HCT116 (cell line): ENCODE measurements around the gene GPRC5B. TPM values are rescaled to one million over a fixed set of nuclear protein-coding genes. Genes with fewer than 3 reads are reported as not detected.

Experiments used
- ATAC-seq: fragments of 200-7000 bp; cut with Tn5 transposase; 2 replicates; pipeline ENCODE4 v1.9.1; 2020; ENCODE audit warnings: mild to moderate bottlenecking, moderate library complexity
- BruUV-seq: library from RNA; stranded (reverse); fragments of 400-500 nt; replicated peaks from 2 replicates; lab custom pipeline; 2021; lab: Mats Ljungman, UMichigan
- CTCF ChIA-PET: fragments of 300-600 bp; sonication (Branson Sonifier 250); formaldehyde crosslinking; loops from one replicate; lab custom pipeline; 2021; ENCODE audit warnings: antibody characterized with exemption; lab: Charles Lee
- POLR2A ChIA-PET: fragments of 300-600, 350-600 bp; sonication (Branson Sonifier 250); formaldehyde crosslinking; loops from one replicate; lab custom pipeline; 2021; ENCODE audit warnings: antibody characterized with exemption; lab: Charles Lee
- RAD21 ChIA-PET, 2 experiments: fragments of 300-600 bp; sonication (Branson Sonifier 250); formaldehyde crosslinking; loops; one replicate each; lab custom pipeline; 2023; ENCODE audit warnings: low total read pairs in 2 of 2; ENCODE audit not compliant: uncharacterized antibody in 2 of 2, unreplicated experiment in 2 of 2, low non-redundant PET in 1 of 2; lab: Charles Lee
- DNase-seq: peaks from one replicate; pipeline ENCODE4 v3.0.0-alpha.2; 2010; ENCODE audit warnings: low read depth, low spot score
- H2AFZ ChIP-seq: fragments of 200-600 bp; shearing (Covaris generic), sonication (generic); 2 replicates; pipeline ENCODE4 v1.6.1; 2017; ENCODE audit warnings: low read depth, mixed run types, mixed read lengths, antibody characterized with exemption, low read length; ENCODE audit not compliant: poor library complexity, severe bottlenecking
- H3K27ac ChIP-seq: 2 replicates; pipeline ENCODE4 v1.5.1; 2012; ENCODE audit warnings: low read depth, low read length
- H3K27me3 ChIP-seq: fragments of 200-600 bp; sonication (generic); 2 replicates; pipeline ENCODE4 v1.6.1; 2016; ENCODE audit warnings: mixed run types, low read length, mixed read lengths; ENCODE audit not compliant: insufficient read depth
- H3K36me3 ChIP-seq, 2 experiments: fragments of 200-500 bp in 1 of 2; fragments of 200-600 bp in 1 of 2; sonication (Bioruptor generic) in 1 of 2; sonication (generic) in 1 of 2; 2 replicates each; pipeline versions ENCODE4 v1.5.1 to v1.6.1; 2014 to 2016; ENCODE audit warnings: low read length in 2 of 2, inconsistent platforms in 1 of 2, mixed read lengths in 1 of 2, mixed run types in 1 of 2; ENCODE audit not compliant: insufficient read depth in 2 of 2, control insufficient read depth in 1 of 2
- H3K4me1 ChIP-seq, 2 experiments: fragments of 200-600 bp in 1 of 2; sonication (generic) in 1 of 2; 2 replicates each; pipeline versions ENCODE4 v1.5.1 to v1.6.1; 2012 to 2017; ENCODE audit warnings: low read length in 2 of 2, inconsistent platforms in 1 of 2, mild to moderate bottlenecking in 1 of 2, mixed read lengths in 1 of 2, mixed run types in 1 of 2, moderate library complexity in 1 of 2; ENCODE audit not compliant: insufficient read depth in 2 of 2, control insufficient read depth in 1 of 2
- H3K4me2 ChIP-seq: fragments of 200-600 bp; sonication (generic); 2 replicates; pipeline ENCODE4 v1.6.1; 2017; ENCODE audit warnings: mixed run types, low read length, mixed read lengths
- H3K4me3 ChIP-seq, 2 experiments: fragments of 200-600 bp in 1 of 2; sonication (generic) in 1 of 2; replicated peaks in 1 of 2; 2 replicates each; pipeline ENCODE4 v1.5.1; 2011 to 2016; ENCODE audit warnings: low read length in 2 of 2, control low read depth in 1 of 2, low read depth in 1 of 2, mild to moderate bottlenecking in 1 of 2, mixed read lengths in 1 of 2, mixed run types in 1 of 2
- H3K79me2 ChIP-seq: fragments of 200-600 bp; sonication (generic); 2 replicates; pipeline ENCODE4 v1.6.1; 2017; ENCODE audit warnings: mild to moderate bottlenecking, mixed run types, low read length, moderate library complexity, mixed read lengths; ENCODE audit not compliant: insufficient read depth
- H3K9ac ChIP-seq: fragments of 200-600 bp; sonication (generic); 2 replicates; pipeline ENCODE4 v1.6.1; 2016; ENCODE audit warnings: low read length, mixed read lengths
- H3K9me2 ChIP-seq: fragments of 200-600 bp; sonication (generic), shearing (Covaris generic); 2 replicates; pipeline ENCODE4 v1.6.1; 2017; ENCODE audit warnings: mixed run types, mild to moderate bottlenecking, moderate library complexity; ENCODE audit not compliant: insufficient read depth
- H3K9me3 ChIP-seq, 2 experiments: fragments of 200-500 bp in 1 of 2; fragments of 200-600 bp in 1 of 2; sonication (Bioruptor generic) in 1 of 2; sonication (generic) in 1 of 2; 2 replicates each; pipeline ENCODE4 v1.6.1; 2014 to 2017; ENCODE audit warnings: low read length in 2 of 2, mixed read lengths in 2 of 2, inconsistent platforms in 1 of 2, low read depth in 1 of 2, mild to moderate bottlenecking in 1 of 2, mixed run types in 1 of 2, moderate library complexity in 1 of 2; ENCODE audit not compliant: control insufficient read depth in 1 of 2, insufficient read depth in 1 of 2
- H4K20me1 ChIP-seq: fragments of 200-600 bp; sonication (generic), shearing (Covaris generic); 2 replicates; pipeline ENCODE4 v1.6.1; 2017; ENCODE audit warnings: mixed run types, mild to moderate bottlenecking, moderate library complexity; ENCODE audit not compliant: insufficient read depth
- EGR1 ChIP-seq: IDR thresholded peaks from 2 replicates; pipeline ENCODE4 v1.6.1; 2012; ENCODE audit warnings: low read depth
- ELF1 ChIP-seq: IDR thresholded peaks from 2 replicates; pipeline ENCODE4 v1.6.1; 2012; ENCODE audit warnings: low read depth, borderline replicate concordance
- EZH2 ChIP-seq: fragments of 200-600 bp; sonication (generic); IDR thresholded peaks from 2 replicates; pipeline ENCODE4 v1.6.1; 2017; ENCODE audit warnings: antibody characterized with exemption, mixed run types
- RAD21 ChIP-seq: IDR thresholded peaks from 2 replicates; pipeline ENCODE4 v1.6.1; 2012; ENCODE audit warnings: low read depth, mild to moderate bottlenecking
- SP1 ChIP-seq: IDR thresholded peaks from 2 replicates; pipeline ENCODE4 v1.6.1; 2012; ENCODE audit warnings: low read depth
- TCF7L2 ChIP-seq: IDR thresholded peaks from 2 replicates; pipeline ENCODE4 v1.7.0; 2011; ENCODE audit warnings: borderline replicate concordance, inconsistent platforms; ENCODE audit not compliant: insufficient read depth, insufficient read length; ENCODE audit errors: extremely low read depth
- ZNF274 ChIP-seq: fragments of 200-500 bp; sonication (Bioruptor generic); IDR thresholded peaks from 2 replicates; pipeline ENCODE4 v1.6.1; 2014; ENCODE audit warnings: mild to moderate bottlenecking, low read depth, low read length, inconsistent platforms
- intact Hi-C: fragments of 100-400 bp; cut with micrococcal nuclease; formaldehyde crosslinking; loops from 2 replicates; pipeline ENCODE4 v1.10.0; 2022
- total RNA-seq: library from RNA; stranded (reverse); gene quantifications from one replicate; pipeline ENCODE4 v1.2.1, GENCODE V29; 2021; ENCODE audit not compliant: unreplicated experiment
- TF ChIP-seq, protein P1 (sequence below): IDR thresholded peaks from 2 replicates; pipeline ENCODE4 v1.6.1; 2012; ENCODE audit warnings: low read depth

GPRC5B gene
- total RNA-seq, 1 experiment from 2014 or later = 7.2 TPM

- no peak overlapping the region for H2AFZ ChIP-seq
- H4K20me1 ChIP-seq = no peaks in the 10 kb centered on the region; the same call in 1 of the 2 replicates
- ChIA-PET POLR2A (no interaction called here), CTCF (no interaction called here), RAD21 (no interaction called here)
- H3K4me2 ChIP-seq = no peak overlapping the region
- no peak for ATAC-seq
- no peaks in the 10 kb centered on the region for H3K36me3 ChIP-seq
- no peak overlapping the region for H3K27ac ChIP-seq
- no TSS peak for BruUV-seq
- no peak overlapping the region for H3K4me3 ChIP-seq
- no peaks in the 10 kb centered on the region for H3K79me2 ChIP-seq
- intact Hi-C loops = no loop called here
- no peaks in the 10 kb centered on the region for H3K27me3 ChIP-seq
- H3K9me3 ChIP-seq = no peaks in the 10 kb centered on the region
- H3K4me1 ChIP-seq = peaks cover 0 to 10% of the 10 kb centered on the region in 2 experiments; a peak in 1 of 4 replicates
- H3K9me2 ChIP-seq = no peaks in the 10 kb centered on the region
- TF ChIP-seq SP1 (no peak), RAD21 (no peak), ELF1 (no peak), TCF7L2 (no peak), EZH2 (no peak), EGR1 (no peak), ZNF274 (no peak)
- TF ChIP-seq, protein P1, sequence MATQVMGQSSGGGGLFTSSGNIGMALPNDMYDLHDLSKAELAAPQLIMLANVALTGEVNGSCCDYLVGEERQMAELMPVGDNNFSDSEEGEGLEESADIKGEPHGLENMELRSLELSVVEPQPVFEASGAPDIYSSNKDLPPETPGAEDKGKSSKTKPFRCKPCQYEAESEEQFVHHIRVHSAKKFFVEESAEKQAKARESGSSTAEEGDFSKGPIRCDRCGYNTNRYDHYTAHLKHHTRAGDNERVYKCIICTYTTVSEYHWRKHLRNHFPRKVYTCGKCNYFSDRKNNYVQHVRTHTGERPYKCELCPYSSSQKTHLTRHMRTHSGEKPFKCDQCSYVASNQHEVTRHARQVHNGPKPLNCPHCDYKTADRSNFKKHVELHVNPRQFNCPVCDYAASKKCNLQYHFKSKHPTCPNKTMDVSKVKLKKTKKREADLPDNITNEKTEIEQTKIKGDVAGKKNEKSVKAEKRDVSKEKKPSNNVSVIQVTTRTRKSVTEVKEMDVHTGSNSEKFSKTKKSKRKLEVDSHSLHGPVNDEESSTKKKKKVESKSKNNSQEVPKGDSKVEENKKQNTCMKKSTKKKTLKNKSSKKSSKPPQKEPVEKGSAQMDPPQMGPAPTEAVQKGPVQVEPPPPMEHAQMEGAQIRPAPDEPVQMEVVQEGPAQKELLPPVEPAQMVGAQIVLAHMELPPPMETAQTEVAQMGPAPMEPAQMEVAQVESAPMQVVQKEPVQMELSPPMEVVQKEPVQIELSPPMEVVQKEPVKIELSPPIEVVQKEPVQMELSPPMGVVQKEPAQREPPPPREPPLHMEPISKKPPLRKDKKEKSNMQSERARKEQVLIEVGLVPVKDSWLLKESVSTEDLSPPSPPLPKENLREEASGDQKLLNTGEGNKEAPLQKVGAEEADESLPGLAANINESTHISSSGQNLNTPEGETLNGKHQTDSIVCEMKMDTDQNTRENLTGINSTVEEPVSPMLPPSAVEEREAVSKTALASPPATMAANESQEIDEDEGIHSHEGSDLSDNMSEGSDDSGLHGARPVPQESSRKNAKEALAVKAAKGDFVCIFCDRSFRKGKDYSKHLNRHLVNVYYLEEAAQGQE = no peak
- TF ChIP-seq, all 23 proteins: peak for 0
- DNase-seq = no peak
- H3K9ac ChIP-seq = no peak overlapping the region
Measured at GRCh38 chr16:19835968-19836421, 48.7 kb downstream of the GPRC5B start.
